NCI-H1436 treated with DMSO at 0.1 percent for 48 hours (cell line): Measurements from ENCODE around the gene ACACA.
"Not testable (repeated sequence)": the region's sequence is repeated elsewhere in the genome, so short reads cannot be mapped to it uniquely, and the experiment has no call there.

Experiments used
- DNase-seq: peaks from one replicate; lab custom pipeline; 2025; lab: John Stamatoyannopoulos, UW

Gene ACACA

GRCh38 chr17:37406635-37407461, at the start of gene ACACA, which contains the start of gene TADA2A:
TSS of gene ACACA (minus strand) at chr17:37406836. CDS start at chr17:37406299, 537 bp downstream.
TSS of gene TADA2A (plus strand) at chr17:37406886. CDS start at chr17:37411366, 4,480 bp downstream.
- DNase-seq = no peak

DNA sequence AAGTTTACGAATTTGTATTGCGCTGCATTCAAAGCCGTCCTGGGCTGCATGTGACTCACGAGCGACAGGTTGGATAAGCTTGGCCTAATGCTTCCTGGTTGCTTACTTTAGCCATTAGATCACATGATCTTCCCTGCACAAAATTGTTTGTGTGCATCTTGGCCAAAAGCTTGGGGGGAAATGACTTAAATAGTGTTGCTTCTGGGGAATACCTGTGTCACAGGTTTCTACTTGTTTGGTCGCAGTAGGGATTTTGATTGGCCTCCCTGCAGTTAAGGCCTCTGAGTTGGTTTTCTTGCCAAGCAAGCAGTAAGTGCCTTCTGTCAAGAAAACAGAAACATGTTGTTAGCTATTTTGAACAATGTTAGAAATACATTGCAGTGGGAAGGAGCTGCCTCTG, 43.5 kb upstream of the ACACA start:
- no peak for DNase-seq

DNA sequence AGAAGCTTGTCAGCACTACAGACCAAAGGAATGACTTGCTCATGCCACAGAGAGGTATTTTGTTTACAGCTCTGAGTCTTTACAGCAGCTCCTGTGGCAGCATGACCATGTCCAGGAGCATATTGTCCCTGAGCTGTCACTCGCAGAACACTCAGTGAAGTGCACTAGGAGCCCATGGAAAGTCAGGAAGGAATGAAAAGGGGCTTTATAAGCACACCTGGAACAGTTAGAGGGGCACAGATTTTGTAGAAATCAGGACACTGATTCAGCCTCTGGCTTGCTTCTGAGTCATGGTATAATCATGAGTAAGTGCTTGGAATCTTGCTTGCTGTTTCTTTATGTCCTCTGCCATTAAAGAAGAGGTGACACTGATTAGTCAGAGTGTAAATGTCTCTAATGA, 41.0 kb upstream of the ACACA start:
- DNase-seq = no peak

GRCh38 chr17:37446027-37446426, 39.4 kb upstream of the ACACA start:
- DNase-seq = no peak

DNA sequence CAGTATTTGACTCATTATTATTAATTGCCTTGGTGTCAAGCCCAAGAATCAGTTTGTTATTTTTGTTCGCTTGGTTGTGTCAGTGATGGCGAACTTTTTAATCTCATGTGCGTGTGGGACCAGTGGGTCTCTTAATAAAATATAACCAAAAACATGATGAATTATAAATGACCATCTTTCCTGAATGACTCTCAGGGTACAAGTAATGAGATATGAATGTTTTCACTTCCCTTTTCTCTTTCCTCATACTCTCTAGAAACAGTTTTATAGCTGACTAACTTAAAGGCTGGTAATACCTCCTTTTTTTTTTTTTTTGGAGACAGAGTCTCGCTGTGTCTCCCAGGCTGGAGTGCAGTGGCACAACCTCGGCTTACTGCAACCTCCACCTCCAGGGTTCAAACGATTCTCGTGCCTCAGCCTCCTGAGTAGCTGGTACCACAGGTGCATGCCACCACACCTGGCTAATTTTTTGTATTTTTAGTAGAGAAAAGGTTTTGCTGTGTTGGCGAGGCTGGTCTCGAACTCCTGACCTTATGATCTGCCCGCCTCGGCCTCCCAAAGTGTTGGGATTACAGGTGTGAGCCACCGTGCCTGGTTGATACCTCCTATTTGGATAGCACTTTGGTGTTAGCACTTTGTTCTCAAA, 34.9 kb upstream of the ACACA start:
- not testable (repeated sequence) for DNase-seq

DNA sequence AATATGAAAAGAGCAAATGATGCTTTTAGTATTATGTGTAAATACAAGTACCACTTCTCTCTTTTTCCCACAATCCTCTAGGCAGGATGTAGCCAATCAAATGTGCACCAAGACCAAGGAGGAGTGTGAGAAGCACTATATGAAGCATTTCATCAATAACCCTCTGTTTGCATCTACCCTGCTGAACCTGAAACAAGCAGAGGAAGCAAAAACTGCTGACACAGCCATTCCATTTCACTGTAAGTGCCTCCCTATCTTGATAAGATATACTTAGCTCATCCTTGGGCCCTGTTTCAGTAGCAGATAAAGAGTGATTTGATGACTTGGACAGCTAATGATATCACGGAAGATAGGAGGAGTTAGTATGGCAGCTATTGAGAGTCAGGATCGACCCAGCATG, 33.8 kb upstream of the ACACA start:
- DNase-seq = no peak

GRCh38 chr17:37438141-37438540, 31.5 kb upstream of the ACACA start:
- DNase-seq = no peak

- DNase-seq = no peak
These were observed 26.0 kb upstream of the ACACA start for GRCh38 chr17:37432671-37433070.

DNA sequence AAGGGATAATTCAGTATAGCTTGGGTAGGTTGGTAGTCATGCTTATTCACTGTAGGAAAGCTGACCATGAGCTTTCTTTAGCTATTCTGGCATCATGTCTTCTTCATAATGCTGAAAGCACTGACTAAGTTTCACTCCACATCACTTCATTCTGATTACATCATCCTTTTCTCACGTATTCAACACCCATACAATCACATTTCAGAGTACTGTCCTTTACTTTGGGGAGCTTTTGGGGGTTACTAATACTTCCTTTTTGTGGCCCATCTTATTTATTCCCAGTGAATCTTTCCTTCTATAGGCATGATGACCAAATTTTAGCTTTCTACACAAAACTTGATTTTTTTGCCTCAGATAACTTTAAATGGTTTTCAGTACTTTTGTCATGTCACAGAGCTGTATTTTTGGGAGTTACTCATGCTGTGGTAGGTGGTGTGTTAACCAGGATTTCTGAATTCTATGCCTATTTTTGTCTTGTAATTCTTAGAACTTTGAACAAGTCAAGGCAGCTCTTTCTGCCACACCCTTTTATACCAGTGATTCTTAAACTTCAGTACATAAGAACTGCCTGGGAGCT, 23.5 kb upstream of the ACACA start:
- DNase-seq = no peak

GRCh38 chr17:37429453-37429852, 22.8 kb upstream of the ACACA start:
- no peak for DNase-seq

GRCh38 chr17:37429039-37429438, 22.4 kb upstream of the ACACA start:
- DNase-seq = no peak

DNA sequence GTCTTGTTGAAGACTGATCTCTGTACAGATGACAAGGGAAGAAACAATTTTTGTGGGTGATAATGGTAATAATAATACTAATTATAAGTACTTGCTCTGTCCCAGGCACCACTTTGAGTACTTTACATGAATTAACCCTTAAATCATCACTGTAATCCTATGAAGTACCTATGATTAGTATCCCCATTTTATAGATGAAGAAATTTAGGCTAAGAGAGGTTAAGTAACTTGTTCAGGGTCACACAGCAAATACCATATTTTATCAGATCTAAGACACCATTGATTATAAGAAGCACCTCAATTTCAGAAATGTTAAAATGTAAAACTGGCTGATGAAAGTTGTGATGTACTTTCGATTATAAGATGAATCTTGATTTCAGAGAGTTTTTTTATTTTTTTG, 18.6 kb upstream of the ACACA start:
- DNase-seq = no peak

- no peak for DNase-seq
These were observed 16.5 kb upstream of the ACACA start for GRCh38 chr17:37422971-37423625.

DNA sequence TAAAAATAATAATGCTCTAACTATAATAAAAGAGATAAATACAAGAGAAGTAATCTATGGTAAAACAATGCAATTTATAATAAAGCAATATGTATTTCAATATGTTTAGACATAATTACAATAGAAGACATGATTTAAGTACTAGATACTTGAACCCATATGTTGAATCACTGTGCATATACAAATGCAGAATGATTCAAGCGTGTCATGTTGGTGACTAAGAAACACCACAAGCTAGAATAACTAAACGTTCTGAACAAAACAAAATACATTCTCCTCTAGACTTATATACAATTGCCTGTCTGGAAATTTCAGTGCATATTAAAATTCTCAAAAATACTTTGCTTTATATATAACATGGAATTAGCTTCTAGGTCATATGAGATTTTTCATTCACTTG, 11.2 kb upstream of the ACACA start:
- DNase-seq = no peak

DNA sequence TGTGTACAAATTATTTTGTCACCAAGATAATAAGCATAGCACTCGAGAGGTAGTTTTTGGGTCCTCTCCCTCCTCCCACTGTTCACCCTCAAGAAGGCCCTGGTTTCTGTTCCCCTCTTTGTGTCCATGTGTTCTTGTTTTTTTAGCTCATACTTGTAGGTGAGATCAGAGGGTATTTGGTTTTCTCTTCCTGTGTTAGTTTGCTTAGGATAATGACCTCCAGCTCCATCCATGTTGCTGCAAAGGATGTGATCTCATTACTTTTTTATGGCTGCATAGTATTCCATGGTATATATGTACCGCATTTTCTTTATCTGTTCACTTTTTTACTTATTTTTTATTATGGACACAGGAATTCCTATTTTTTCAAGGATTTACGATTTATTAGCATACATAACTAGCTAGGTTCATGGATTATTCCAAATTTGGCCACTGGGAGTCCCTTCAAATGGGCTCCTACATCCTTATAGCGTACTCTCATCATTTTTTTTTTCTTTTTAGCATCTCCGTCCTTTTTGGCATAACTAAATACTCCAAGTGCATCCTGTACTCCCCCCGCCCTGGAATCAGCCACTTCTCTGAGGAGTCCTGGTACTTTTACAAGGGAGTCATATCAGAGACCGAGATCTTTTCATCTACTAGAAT, 7.4 kb upstream of the ACACA start:
- DNase-seq = no peak

- no peak for DNase-seq
These were observed 3.7 kb upstream of the ACACA start for GRCh38 chr17:37410357-37410756.

- DNase-seq = not testable (repeated sequence)
These were observed 1.5 kb upstream of the ACACA start for GRCh38 chr17:37408145-37408479.

- no peak for DNase-seq
These were observed 541 bp downstream of the ACACA start for GRCh38 chr17:37405955-37406634.

- DNase-seq = not testable (repeated sequence)
These were observed 1.1 kb downstream of the ACACA start for GRCh38 chr17:37405522-37405921.

GRCh38 chr17:37400505-37400904, 6.1 kb downstream of the ACACA start:
- DNase-seq = no peak

GRCh38 chr17:37399265-37399803, 7.3 kb downstream of the ACACA start:
- DNase-seq = no peak
